ENCODE results near the gene FOXP1. TPM values are rescaled to one million over a fixed set of nuclear protein-coding genes. Genes with fewer than 3 reads are reported as not detected.
A peak's percentile ranks its signal among the peaks of the same experiment; 100 is the strongest.

FOXP1 gene
- total RNA-seq, 1 donor from 2014 or later: 113 TPM

- Mint-ChIP-seq H3K4me3 (no peak overlapping the region), H3K27me3 (no peaks in the 10 kb centered on the region), H3K36me3 (peaks cover 28% of the 10 kb centered on the region), H3K27ac (no peak overlapping the region), H3K4me1 (ENCODE audit: unreplicated experiment) (peaks cover 16% of the 10 kb centered on the region), H3K9me3 (peaks cover 8% of the 10 kb centered on the region)
- no peak for TF ChIP-seq CTCF (conservative IDR thresholded peaks at IDR 0.05)
- DNase-seq (ENCODE audit: extremely low spot score, unreplicated experiment): no peak
Measured at GRCh38 chr3:71185733-71186455, 397.6 kb downstream of the FOXP1 start.

GRCh38 chr3:71184252-71184651 is 399.3 kb downstream of the FOXP1 start:
- Mint-ChIP-seq H3K9me3 (no peaks in the 10 kb centered on the region), H3K4me1 (ENCODE audit: unreplicated experiment) (peaks cover 24% of the 10 kb centered on the region), H3K27ac (no peak overlapping the region)

GRCh38 chr3:71183549-71183948 is 400.0 kb downstream of the FOXP1 start:
- Mint-ChIP-seq H3K4me1 (ENCODE audit: unreplicated experiment) (peaks cover 19% of the 10 kb centered on the region), H3K36me3 (peaks cover 26% of the 10 kb centered on the region), H3K27me3 (no peaks in the 10 kb centered on the region), H3K9me3 (no peaks in the 10 kb centered on the region), H3K4me3 (no peak overlapping the region), H3K27ac (no peak overlapping the region)
- no peak for TF ChIP-seq CTCF (conservative IDR thresholded peaks at IDR 0.05)
- DNase-seq (ENCODE audit: extremely low spot score, unreplicated experiment): no peak

More at GRCh38 chr3:71184252-71184651, 399.3 kb downstream of the FOXP1 start:
- TF ChIP-seq CTCF (conservative IDR thresholded peaks at IDR 0.05): no peak
- DNase-seq (ENCODE audit: extremely low spot score, unreplicated experiment): no peak
- Mint-ChIP-seq H3K4me3 (no peak overlapping the region), H3K36me3 (peaks cover 26% of the 10 kb centered on the region), H3K27me3 (no peaks in the 10 kb centered on the region)

- H3K27me3 Mint-ChIP-seq: no peaks in the 10 kb centered on the region
- no peak overlapping the region for H3K27ac Mint-ChIP-seq
- no peak for TF ChIP-seq CTCF (conservative IDR thresholded peaks at IDR 0.05)
- H3K4me3 Mint-ChIP-seq: no peak overlapping the region
- H3K36me3 Mint-ChIP-seq: peaks cover 22% of the 10 kb centered on the region
- peaks cover 26% of the 10 kb centered on the region for H3K4me1 Mint-ChIP-seq (ENCODE audit: unreplicated experiment)
- DNase-seq (ENCODE audit: extremely low spot score, unreplicated experiment): no peak
- no peaks in the 10 kb centered on the region for H3K9me3 Mint-ChIP-seq
Measured at GRCh38 chr3:71180524-71180923, 403.0 kb downstream of the FOXP1 start.

- TF ChIP-seq CTCF (conservative IDR thresholded peaks at IDR 0.05): no peak
- H3K36me3 Mint-ChIP-seq: peaks cover 16% of the 10 kb centered on the region
- no peaks in the 10 kb centered on the region for H3K9me3 Mint-ChIP-seq
- H3K27me3 Mint-ChIP-seq: no peaks in the 10 kb centered on the region
- no peak for DNase-seq (ENCODE audit: extremely low spot score, unreplicated experiment)
- no peak overlapping the region for H3K4me3 Mint-ChIP-seq
- H3K27ac Mint-ChIP-seq: peak overlapping the region; percentile 0
- H3K4me1 Mint-ChIP-seq (ENCODE audit: unreplicated experiment): peaks cover 42% of the 10 kb centered on the region
Measured at GRCh38 chr3:71177375-71177774, 406.2 kb downstream of the FOXP1 start.

Data from type B pancreatic cell (in vitro differentiated cells).